SK-N-SH treated with all-trans-retinoic acid at 6 μM for 48 hours (cell line): ENCODE data around the gene PSMA7.

Source experiments
- ARNTL ChIP-seq: fragments of 450-650 bp; formaldehyde crosslinking; IDR thresholded peaks from 2 replicates; pipeline ENCODE4 v1.5.0; 2020; ENCODE audit warnings: low read depth, mild to moderate bottlenecking, moderate library complexity, borderline replicate concordance
- CREB5 ChIP-seq: fragments of 250-450 bp; sonication (Bioruptor Pico); IDR thresholded peaks from 2 replicates; pipeline ENCODE4 v1.5.1; 2020; ENCODE audit warnings: low read depth, mild to moderate bottlenecking, moderate library complexity
- CSDC2 ChIP-seq: fragments of 250-450 bp; sonication (Bioruptor Pico); IDR thresholded peaks from 2 replicates; pipeline ENCODE4 v1.5.0; 2020; ENCODE audit warnings: mild to moderate bottlenecking, moderate library complexity
- CSRNP3 ChIP-seq: fragments of 250-450 bp; sonication (Bioruptor Pico); IDR thresholded peaks from 2 replicates; pipeline ENCODE4 v1.5.1; 2021; ENCODE audit warnings: mild to moderate bottlenecking, moderate library complexity
- OSR1 ChIP-seq: fragments of 250-450 bp; sonication (Bioruptor Pico); IDR thresholded peaks from 2 replicates; pipeline ENCODE4 v1.8.0; 2022; ENCODE audit warnings: moderate library complexity, mild to moderate bottlenecking, inconsistent platforms
- PATZ1 ChIP-seq: fragments of 250-450 bp; sonication (Bioruptor Pico); IDR thresholded peaks from 2 replicates; pipeline ENCODE4 v1.8.0; 2020; ENCODE audit warnings: mild to moderate bottlenecking, moderate library complexity, borderline replicate concordance
- RARB ChIP-seq: fragments of 250-450 bp; sonication (Bioruptor Pico); IDR thresholded peaks from 2 replicates; pipeline ENCODE4 v1.8.0; 2021; ENCODE audit warnings: mild to moderate bottlenecking, moderate library complexity
- SNAI2 ChIP-seq: fragments of 250-450 bp; sonication (Bioruptor Pico); IDR thresholded peaks from 2 replicates; pipeline ENCODE4 v1.5.0; 2020; ENCODE audit warnings: mild to moderate bottlenecking, moderate library complexity
- TSHZ2 ChIP-seq: fragments of 250-450 bp; sonication (Bioruptor Pico); IDR thresholded peaks from 2 replicates; pipeline ENCODE4 v1.5.0; 2020; ENCODE audit warnings: mild to moderate bottlenecking, moderate library complexity
- ZC3H10 ChIP-seq: fragments of 250-450 bp; sonication (Bioruptor Pico); IDR thresholded peaks from 2 replicates; pipeline ENCODE4 v1.5.1; 2021; ENCODE audit warnings: mild to moderate bottlenecking, moderate library complexity
- ZFP3 ChIP-seq: fragments of 250-450 bp; sonication (Bioruptor Pico); IDR thresholded peaks from 2 replicates; pipeline ENCODE4 v1.5.0; 2020; ENCODE audit warnings: mild to moderate bottlenecking, moderate library complexity
- ZNF565 ChIP-seq: fragments of 450-650 bp; formaldehyde crosslinking; conservative IDR thresholded peaks from 2 replicates; pipeline ENCODE4 v1.5.0; 2020; ENCODE audit warnings: low read depth, mild to moderate bottlenecking, moderate library complexity

GRCh38 chr20:62104234-62104789, 38.9 kb downstream of the PSMA7 start:
- TF ChIP-seq OSR1 = no peak
- TF ChIP-seq CREB5 = no peak
- no peak for TF ChIP-seq SNAI2 (CRISPR knock-in tag)
- TF ChIP-seq PATZ1 = no peak
- no peak for TF ChIP-seq ZC3H10 (CRISPR knock-in tag)
- no peak for TF ChIP-seq CSRNP3
- TF ChIP-seq TSHZ2 = no peak
- TF ChIP-seq ZNF565 (CRISPR knock-in tag) = no peak
- no peak for TF ChIP-seq ZFP3
- TF ChIP-seq RARB (CRISPR knock-in tag) = no peak
- no peak for TF ChIP-seq ARNTL (CRISPR knock-in tag)
- TF ChIP-seq CSDC2 (CRISPR knock-in tag) = no peak
